Vagina (tissue), 2 donors: ENCODE data around the gene AMOTL1. TPM values are rescaled to one million over a fixed set of nuclear protein-coding genes. Genes with fewer than 3 reads are reported as not detected.

Experiments used
- DNase-seq, 2 donors: peaks; one replicate each; pipeline ENCODE4 v3.0.0-alpha.2; 2017; ENCODE audit errors: extremely low spot score in 2 of 2
- H3K27ac ChIP-seq: fragments of 200-600 bp; sonication (generic); one replicate; pipeline ENCODE4 v1.5.1; 2019
- H3K27me3 ChIP-seq: fragments of 200-600 bp; sonication (generic); one replicate; pipeline ENCODE4 v1.5.1; 2019
- H3K36me3 ChIP-seq, 2 donors: fragments of 200-600 bp; sonication (generic); one replicate each; pipeline ENCODE4 v1.5.1; 2017 to 2019
- H3K4me1 ChIP-seq: fragments of 200-600 bp; sonication (generic); one replicate; pipeline ENCODE4 v1.5.1; 2019
- H3K4me3 ChIP-seq, 2 donors: fragments of 200-600 bp; sonication (generic); 1 replicate in 1 of 2; 2 replicates in 1 of 2; pipeline ENCODE4 v1.5.1; 2016 to 2019
- H3K9me3 ChIP-seq: fragments of 200-600 bp; sonication (generic); one replicate; pipeline ENCODE4 v1.5.1; 2019
- CTCF ChIP-seq, 3 experiments: fragments of 450-650 bp in 2 of 3; fragments of 200-600 bp in 1 of 3; sonication (generic) in 1 of 3; IDR thresholded peaks; one replicate each; pipeline ENCODE4 v1.5.1; 2017 to 2019; ENCODE audit warnings: antibody characterized with exemption in 3 of 3, mild to moderate bottlenecking in 2 of 3, moderate library complexity in 2 of 3
- POLR2A ChIP-seq, 2 donors: fragments of 450-650 bp; IDR thresholded peaks; one replicate each; pipeline ENCODE4 v1.6.1; 2017; ENCODE audit warnings: antibody characterized with exemption in 2 of 2, mild to moderate bottlenecking in 2 of 2, moderate library complexity in 2 of 2
- POLR2AphosphoS5 ChIP-seq, 2 donors: sonication (generic); formaldehyde crosslinking; IDR thresholded peaks; one replicate each; pipeline ENCODE4 v1.9.0; 2017; ENCODE audit warnings: antibody characterized with exemption in 2 of 2, mild to moderate bottlenecking in 2 of 2, low read depth in 1 of 2; ENCODE audit not compliant: insufficient read depth in 1 of 2
- intact Hi-C: fragments of 100-400 bp; cut with DNase I; formaldehyde crosslinking; loops from one replicate; pipeline ENCODE4 v1.15.1; 2023
- total RNA-seq: library from RNA; depleted of rRNA; stranded (reverse); fragments of >200 nt; gene quantifications from one replicate; pipeline ENCODE4 v1.2.3, GENCODE V29; 2016

AMOTL1 gene
- total RNA-seq, 1 donor from 2014 or later = 45.7 TPM

DNA sequence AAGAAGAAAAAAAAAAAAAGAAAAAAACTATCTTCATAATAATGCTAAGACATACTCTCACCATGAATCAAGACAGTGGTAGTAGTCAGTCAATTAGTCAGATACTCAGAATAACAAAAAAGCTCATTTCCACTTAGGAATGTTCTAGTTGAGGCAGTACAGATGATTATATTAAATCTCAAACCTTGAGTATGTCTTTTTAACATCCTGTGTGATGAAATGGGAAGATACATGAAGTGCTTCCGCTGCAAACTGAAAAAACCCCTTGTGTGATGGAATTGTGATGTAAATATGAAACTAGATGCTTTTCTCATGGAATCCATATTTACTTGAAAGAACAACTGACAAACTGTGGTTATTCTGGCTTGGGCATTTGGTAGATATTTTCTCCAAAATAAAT is 13.7 kb downstream of the AMOTL1 start:
- Histone ChIP-seq H3K27ac (no peak overlapping the region), H3K27me3 (no peaks in the 10 kb centered on the region), H3K4me1 (peaks cover 64% of the 10 kb centered on the region), H3K36me3 (no peaks in the 10 kb centered on the region), H3K4me3 (no peak overlapping the region), H3K9me3 (no peaks in the 10 kb centered on the region)
- DNase-seq = no peak
- TF ChIP-seq POLR2A (IDR thresholded peaks at IDR 0.05) = no peak
- TF ChIP-seq CTCF (IDR thresholded peaks at IDR 0.05) = no peak
- TF ChIP-seq POLR2AphosphoS5 (IDR thresholded peaks at IDR 0.05; ENCODE audit: insufficient read depth in 1 of 2, low read depth in 1 of 2) = no peak
- intact Hi-C loops = no loop called here

DNA sequence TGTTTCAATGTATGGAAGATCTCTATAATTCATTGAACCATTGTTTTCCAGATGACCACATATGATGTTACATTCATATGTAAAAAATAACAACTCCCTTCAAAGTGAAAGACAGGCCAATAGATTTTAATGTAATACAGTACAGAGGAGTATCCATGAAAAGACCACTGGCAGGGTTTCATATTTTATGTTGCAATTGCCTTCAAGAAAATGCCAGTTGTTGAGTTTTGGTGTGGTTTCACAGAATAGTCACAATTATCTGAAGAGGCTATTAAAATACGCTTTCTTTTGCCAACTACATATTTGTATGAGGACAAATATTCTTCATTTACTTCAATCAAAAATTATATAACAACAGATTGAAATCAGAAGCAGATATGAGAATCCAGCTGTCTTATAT is 14.3 kb downstream of the AMOTL1 start:
- intact Hi-C loops = no loop called here
- H3K27me3 ChIP-seq = no peaks in the 10 kb centered on the region
- no peaks in the 10 kb centered on the region for H3K9me3 ChIP-seq
- no peak for TF ChIP-seq POLR2A (IDR thresholded peaks at IDR 0.05)
- no peak for TF ChIP-seq POLR2AphosphoS5 (IDR thresholded peaks at IDR 0.05; ENCODE audit: insufficient read depth in 1 of 2, low read depth in 1 of 2)
- no peak for TF ChIP-seq CTCF (IDR thresholded peaks at IDR 0.05)
- peaks cover 63% of the 10 kb centered on the region for H3K4me1 ChIP-seq
- H3K27ac ChIP-seq = no peak overlapping the region
- H3K36me3 ChIP-seq = no peaks in the 10 kb centered on the region
- DNase-seq = no peak
- H3K4me3 ChIP-seq = no peak overlapping the region

DNA sequence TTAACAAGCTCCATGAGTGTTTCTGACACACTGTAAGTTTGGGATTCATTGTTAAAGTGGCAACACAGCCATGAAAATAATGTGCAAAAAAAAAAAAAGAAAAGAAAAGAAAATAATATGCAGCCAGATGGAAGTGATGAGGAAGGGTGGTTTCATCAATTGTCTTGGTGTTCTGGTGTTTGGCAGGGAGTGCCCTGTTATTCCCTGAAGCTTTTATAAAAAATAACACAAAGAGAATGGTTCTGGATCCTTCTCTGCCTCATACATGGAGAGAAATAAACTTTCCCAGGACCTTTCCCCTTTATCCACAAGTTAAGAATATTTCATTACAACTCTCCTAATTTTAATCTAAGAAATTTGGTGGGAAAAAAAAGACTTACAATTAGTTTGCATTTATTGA is 16.7 kb downstream of the AMOTL1 start:
- Histone ChIP-seq H3K9me3 (no peaks in the 10 kb centered on the region), H3K36me3 (no peaks in the 10 kb centered on the region), H3K4me1 (peaks cover 85% of the 10 kb centered on the region), H3K4me3 (no peak overlapping the region), H3K27me3 (no peaks in the 10 kb centered on the region), H3K27ac (no peak overlapping the region)
- intact Hi-C loops = no loop called here
- TF ChIP-seq CTCF (IDR thresholded peaks at IDR 0.05) (no peak), POLR2A (IDR thresholded peaks at IDR 0.05) (no peak), POLR2AphosphoS5 (IDR thresholded peaks at IDR 0.05; ENCODE audit: insufficient read depth in 1 of 2, low read depth in 1 of 2) (no peak)
- no peak for DNase-seq

GRCh38 chr11:94785509-94785908 is 17.4 kb downstream of the AMOTL1 start:
- intact Hi-C loops = no loop called here
- no peak for DNase-seq
- Histone ChIP-seq H3K9me3 (no peaks in the 10 kb centered on the region), H3K4me1 (peaks cover 85% of the 10 kb centered on the region), H3K36me3 (no peaks in the 10 kb centered on the region), H3K27me3 (no peaks in the 10 kb centered on the region), H3K4me3 (no peak overlapping the region), H3K27ac (no peak overlapping the region)
- no peak for TF ChIP-seq CTCF (IDR thresholded peaks at IDR 0.05)
- TF ChIP-seq POLR2AphosphoS5 (IDR thresholded peaks at IDR 0.05; ENCODE audit: insufficient read depth in 1 of 2, low read depth in 1 of 2) = no peak
- no peak for TF ChIP-seq POLR2A (IDR thresholded peaks at IDR 0.05)

- no peak overlapping the region for H3K27ac ChIP-seq
- peaks cover 84% of the 10 kb centered on the region for H3K4me1 ChIP-seq
- no peaks in the 10 kb centered on the region for H3K36me3 ChIP-seq
- H3K4me3 ChIP-seq = no peak overlapping the region
- H3K27me3 ChIP-seq = no peaks in the 10 kb centered on the region
- no peak for DNase-seq
- intact Hi-C loops = no loop called here
- TF ChIP-seq POLR2A (IDR thresholded peaks at IDR 0.05) = no peak
- no peak for TF ChIP-seq POLR2AphosphoS5 (IDR thresholded peaks at IDR 0.05; ENCODE audit: insufficient read depth in 1 of 2, low read depth in 1 of 2)
- TF ChIP-seq CTCF (IDR thresholded peaks at IDR 0.05) = peak in 2 of 3 experiments; percentile 14 to 30
- no peaks in the 10 kb centered on the region for H3K9me3 ChIP-seq
Measured at GRCh38 chr11:94786264-94787126, 18.3 kb downstream of the AMOTL1 start.
